Measurements from ENCODE around the gene PRICKLE2.

DNA sequence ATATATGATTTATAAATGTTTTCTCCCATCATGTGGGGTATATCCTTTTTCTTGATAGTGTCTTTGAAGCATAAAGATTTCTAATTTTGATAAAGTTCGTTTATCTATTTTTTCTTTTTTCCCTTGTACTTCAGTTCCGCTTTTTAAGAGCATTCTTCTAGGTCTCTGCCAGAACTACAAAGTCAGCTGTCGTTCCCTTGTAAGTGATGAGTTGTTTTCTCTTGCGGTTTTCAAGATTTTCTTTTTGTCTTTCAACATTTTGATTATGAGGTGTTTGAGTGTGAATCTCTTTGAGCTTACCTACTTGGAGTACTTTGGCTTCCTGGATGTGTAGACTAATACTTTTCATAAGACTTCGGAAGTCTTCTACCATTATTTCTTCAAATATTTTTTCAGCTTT lies 9.3 kb upstream of the PRICKLE2 start:
- TF ChIP-seq, protein P1, sequence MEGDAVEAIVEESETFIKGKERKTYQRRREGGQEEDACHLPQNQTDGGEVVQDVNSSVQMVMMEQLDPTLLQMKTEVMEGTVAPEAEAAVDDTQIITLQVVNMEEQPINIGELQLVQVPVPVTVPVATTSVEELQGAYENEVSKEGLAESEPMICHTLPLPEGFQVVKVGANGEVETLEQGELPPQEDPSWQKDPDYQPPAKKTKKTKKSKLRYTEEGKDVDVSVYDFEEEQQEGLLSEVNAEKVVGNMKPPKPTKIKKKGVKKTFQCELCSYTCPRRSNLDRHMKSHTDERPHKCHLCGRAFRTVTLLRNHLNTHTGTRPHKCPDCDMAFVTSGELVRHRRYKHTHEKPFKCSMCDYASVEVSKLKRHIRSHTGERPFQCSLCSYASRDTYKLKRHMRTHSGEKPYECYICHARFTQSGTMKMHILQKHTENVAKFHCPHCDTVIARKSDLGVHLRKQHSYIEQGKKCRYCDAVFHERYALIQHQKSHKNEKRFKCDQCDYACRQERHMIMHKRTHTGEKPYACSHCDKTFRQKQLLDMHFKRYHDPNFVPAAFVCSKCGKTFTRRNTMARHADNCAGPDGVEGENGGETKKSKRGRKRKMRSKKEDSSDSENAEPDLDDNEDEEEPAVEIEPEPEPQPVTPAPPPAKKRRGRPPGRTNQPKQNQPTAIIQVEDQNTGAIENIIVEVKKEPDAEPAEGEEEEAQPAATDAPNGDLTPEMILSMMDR (conservative IDR thresholded peaks at IDR 0.05; ENCODE audit: low read depth, low read length): no peak
- TF ChIP-seq EZH2 (IDR thresholded peaks at IDR 0.05; ENCODE audit: borderline replicate concordance, low read depth, low read length, poor library complexity, severe bottlenecking): no peak

Data from A673 (cell line).